ENCODE measurements around the gene SACM1L. TPM values are rescaled to one million over a fixed set of nuclear protein-coding genes. Genes with fewer than 3 reads are reported as not detected.

Gene SACM1L, protein sequence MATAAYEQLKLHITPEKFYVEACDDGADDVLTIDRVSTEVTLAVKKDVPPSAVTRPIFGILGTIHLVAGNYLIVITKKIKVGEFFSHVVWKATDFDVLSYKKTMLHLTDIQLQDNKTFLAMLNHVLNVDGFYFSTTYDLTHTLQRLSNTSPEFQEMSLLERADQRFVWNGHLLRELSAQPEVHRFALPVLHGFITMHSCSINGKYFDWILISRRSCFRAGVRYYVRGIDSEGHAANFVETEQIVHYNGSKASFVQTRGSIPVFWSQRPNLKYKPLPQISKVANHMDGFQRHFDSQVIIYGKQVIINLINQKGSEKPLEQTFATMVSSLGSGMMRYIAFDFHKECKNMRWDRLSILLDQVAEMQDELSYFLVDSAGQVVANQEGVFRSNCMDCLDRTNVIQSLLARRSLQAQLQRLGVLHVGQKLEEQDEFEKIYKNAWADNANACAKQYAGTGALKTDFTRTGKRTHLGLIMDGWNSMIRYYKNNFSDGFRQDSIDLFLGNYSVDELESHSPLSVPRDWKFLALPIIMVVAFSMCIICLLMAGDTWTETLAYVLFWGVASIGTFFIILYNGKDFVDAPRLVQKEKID
- total RNA-seq (10 to 100 TPM; 60.8 to 93.8 (median 70.5) TPM), polyA plus RNA-seq (10 to 100 TPM; 21.1 to 38.0 TPM), total RNA-seq (72.8 reads per million, percentile 79 among the genes with 10 or more reads in this experiment)

DNA sequence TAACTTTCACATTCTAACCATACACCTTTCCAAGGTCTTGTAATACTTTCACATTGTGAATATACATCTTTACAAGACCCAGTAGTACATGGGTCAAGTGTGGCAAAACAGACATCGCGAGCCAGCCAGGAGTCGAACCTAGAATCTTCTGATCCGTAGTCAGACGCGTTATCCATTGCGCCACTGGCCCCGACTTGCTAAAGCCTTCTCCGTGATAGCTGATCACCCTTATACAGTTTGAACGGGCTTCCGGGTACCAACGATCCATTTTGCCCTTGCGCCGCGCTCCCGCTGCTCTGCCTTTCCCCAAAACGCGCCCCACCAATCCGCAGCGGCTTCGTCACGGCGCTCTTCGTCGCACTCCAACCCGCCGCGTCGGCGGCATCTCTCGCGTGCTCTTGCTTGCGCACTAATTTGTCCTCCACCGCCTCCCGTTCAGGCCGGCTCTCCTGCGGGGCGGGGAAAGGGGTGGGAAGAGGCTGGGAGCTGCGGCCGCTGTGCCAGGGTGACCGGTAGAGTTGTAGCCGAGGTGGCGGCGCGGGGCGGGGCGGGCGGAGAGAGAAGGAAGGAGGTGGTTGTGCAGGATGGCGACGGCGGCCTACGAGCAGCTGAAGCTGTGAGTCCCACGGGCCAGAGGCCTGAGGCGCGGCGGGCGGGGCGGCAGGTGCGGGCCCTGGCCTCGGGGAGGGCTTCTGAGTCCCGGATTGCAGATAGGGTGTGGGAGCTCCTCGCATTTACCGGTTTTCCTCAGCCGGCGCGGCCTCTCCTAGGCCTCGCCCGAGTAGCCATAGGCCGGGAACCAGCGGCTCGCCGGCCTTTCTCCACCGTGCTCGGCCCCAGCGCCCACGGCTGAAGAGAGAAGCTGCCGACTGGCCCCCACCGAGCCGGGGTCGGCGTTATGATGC is at the start of gene SACM1L:
SACM1L (plus strand) TSS at position 515 of the 905 bp plus-strand sequence; CDS start at position 585, 70 bp downstream.
- Histone ChIP-seq H3K9me3 (ENCODE audit: control insufficient read depth in 2 of 3, low read length in 3 of 3) (no peaks in the 10 kb centered on the region), H3K27me3 (ENCODE audit: control insufficient read depth in 2 of 2, insufficient read depth in 2 of 2, low read length in 2 of 2) (no peaks in the 10 kb centered on the region), H3K4me1 (ENCODE audit: control insufficient read depth in 2 of 2, insufficient read depth in 2 of 2, low read length in 2 of 2) (peaks cover 38 to 39% of the 10 kb centered on the region in 2 donors), H3K4me3 (ENCODE audit: low read length) (peak within 1 kb of the TSS; percentile 80), H3K27ac (ENCODE audit: low read depth, low read length) (peak within 1 kb of the TSS; percentile 96), H3K36me3 (ENCODE audit: control insufficient read depth in 2 of 3, insufficient read depth in 3 of 3, low read length in 3 of 3) (peaks cover 0 to 8% (median 7%) of the 10 kb centered on the region in 3 experiments)
- ChIA-PET POLR2A (interaction anchor here (0.7 to 3.8 kb wide), 14 partner anchors 9 to 713 kb away, joined by 3 to 31 read pairs (median 4); partner anchors contain the start of genes EXOSC7, LARS2 and ZDHHC3), CTCF (interaction anchor here (1.4 to 4.3 kb wide), 2 partner anchors 16 to 28 kb away, joined by 4 to 22 read pairs; no protein-coding TSS in a partner anchor)
- Mint-ChIP-seq H3K4me1 (peaks cover 40 to 74% (median 67%) of the 10 kb centered on the region in 7 donors), H3K9me3 (peaks cover 0 to 9% (median 0%) of the 10 kb centered on the region in 11 donors), H3K27ac (peak within 1 kb of the TSS; percentile 96 to 100 (median 99)), H3K36me3 (peaks cover 8 to 25% (median 15%) of the 10 kb centered on the region in 5 donors), H3K4me3 (peak within 1 kb of the TSS; percentile 87 to 98 (median 95)), H3K27me3 (peaks cover 0 to 5% (median 0%) of the 10 kb centered on the region in 5 donors)
- intact Hi-C loops (cut with micrococcal nuclease): loop anchor here (1.0 to 10.0 kb wide), 13 partner anchors 12 to 1350 kb away; partner anchors contain the start of genes FYCO1 (in 2 of the 2), LARS2 (in 2 of the 2), LZTFL1 (in 2 of the 2) and CCDC12 (in 1 of the 2)
- ATAC-seq: peak; percentile 90
- peak; percentile 84 to 97 (median 95) for DNase-seq

DNA sequence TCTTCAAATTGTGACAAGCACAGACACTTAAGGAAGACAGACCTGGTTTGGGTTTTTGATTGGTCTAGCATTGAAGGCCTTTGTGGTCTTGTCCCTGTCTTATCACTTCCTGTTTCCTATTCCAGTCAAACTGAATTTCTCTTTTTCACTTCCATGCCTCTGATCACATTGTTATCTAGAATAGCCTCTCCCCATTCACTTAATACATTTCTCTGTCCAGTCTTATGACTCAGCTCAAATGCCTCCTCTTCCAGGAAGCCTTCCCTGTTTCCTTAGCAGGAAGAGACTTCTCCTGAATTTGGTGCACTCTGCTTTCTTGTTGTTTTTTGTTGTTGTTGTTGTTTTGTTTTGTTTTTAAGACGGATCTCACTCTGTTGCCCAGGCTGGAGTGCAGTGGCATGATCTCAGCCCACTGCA is 49.1 kb upstream of the SACM1L start:
- Mint-ChIP-seq H3K27ac (peak overlapping the region in 2 of 9 donors; percentile 16 to 51), H3K36me3 (peaks cover 0 to 33% (median 12%) of the 10 kb centered on the region in 5 donors), H3K4me3 (no peak overlapping the region), H3K9me3 (peaks cover 0 to 2% (median 0%) of the 10 kb centered on the region in 11 donors), H3K27me3 (no peaks in the 10 kb centered on the region), H3K4me1 (peaks cover 0 to 16% (median 9%) of the 10 kb centered on the region in 7 donors)
- Histone ChIP-seq H3K27ac (ENCODE audit: low read depth, low read length) (no peak overlapping the region), H3K4me1 (ENCODE audit: control insufficient read depth in 2 of 2, insufficient read depth in 2 of 2, low read length in 2 of 2) (no peaks in the 10 kb centered on the region), H3K36me3 (ENCODE audit: control insufficient read depth in 2 of 3, insufficient read depth in 3 of 3, low read length in 3 of 3) (peaks cover 0 to 23% (median 0%) of the 10 kb centered on the region in 3 experiments), H3K27me3 (ENCODE audit: control insufficient read depth in 2 of 2, insufficient read depth in 2 of 2, low read length in 2 of 2) (no peaks in the 10 kb centered on the region), H3K9me3 (ENCODE audit: control insufficient read depth in 2 of 3, low read length in 3 of 3) (no peaks in the 10 kb centered on the region), H3K4me3 (ENCODE audit: low read length) (no peak overlapping the region)
- ChIA-PET CTCF (no interaction called here), POLR2A (no interaction called here)
- intact Hi-C loops (cut with micrococcal nuclease): no loop called here
- ATAC-seq (no peak), DNase-seq (no peak)

DNA sequence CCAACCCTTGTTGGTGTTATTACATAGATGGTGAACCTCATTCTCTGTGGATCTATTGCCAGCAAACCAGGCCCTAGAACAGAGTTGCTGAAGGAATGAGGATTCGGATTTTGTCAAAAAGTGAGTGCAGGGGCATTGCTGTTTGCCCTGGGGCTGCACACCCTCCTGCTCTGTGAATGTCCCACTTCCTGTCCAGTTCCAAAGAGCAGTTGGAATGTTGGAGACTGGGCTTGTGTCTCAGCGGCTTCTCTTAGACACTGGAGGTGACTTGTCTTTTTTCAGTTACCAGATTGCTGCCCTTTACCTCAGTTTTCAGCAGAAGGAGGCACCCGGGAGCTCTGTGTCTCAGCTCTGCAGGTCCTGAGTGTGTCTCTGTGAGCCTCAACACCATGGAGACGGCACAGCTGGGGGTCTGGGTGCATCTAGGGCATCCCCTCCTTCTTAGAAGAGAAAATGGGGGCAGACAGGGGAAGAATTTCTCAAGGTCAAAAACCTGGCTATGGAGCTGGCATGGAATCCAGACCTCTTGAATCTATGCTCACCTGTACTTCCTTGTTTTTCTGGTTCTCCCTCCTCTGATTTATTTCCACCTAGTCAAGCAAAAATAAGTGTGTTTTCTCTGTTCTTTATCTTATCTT is 48.4 kb upstream of the SACM1L start:
- no peak overlapping the region for H3K4me3 Mint-ChIP-seq
- DNase-seq (no peak), ATAC-seq (no peak)
- no peak overlapping the region for H3K27ac ChIP-seq (ENCODE audit: low read depth, low read length)
- H3K9me3 ChIP-seq (ENCODE audit: control insufficient read depth in 2 of 3, low read length in 3 of 3): no peaks in the 10 kb centered on the region
- peak overlapping the region in 1 of 9 donors; percentile 69 for H3K27ac Mint-ChIP-seq
- H3K36me3 Mint-ChIP-seq: peaks cover 0 to 32% (median 15%) of the 10 kb centered on the region in 5 donors
- peaks cover 0 to 16% (median 6%) of the 10 kb centered on the region in 7 donors for H3K4me1 Mint-ChIP-seq
- POLR2A ChIA-PET: no interaction called here
- no peaks in the 10 kb centered on the region for H3K27me3 ChIP-seq (ENCODE audit: control insufficient read depth in 2 of 2, insufficient read depth in 2 of 2, low read length in 2 of 2)
- H3K27me3 Mint-ChIP-seq: no peaks in the 10 kb centered on the region
- CTCF ChIA-PET: interaction anchor here (1.9 kb wide), 1 partner anchor 19 kb away, joined by 6 read pairs; no protein-coding TSS in a partner anchor
- H3K4me3 ChIP-seq (ENCODE audit: low read length): no peak overlapping the region
- no peaks in the 10 kb centered on the region for H3K4me1 ChIP-seq (ENCODE audit: control insufficient read depth in 2 of 2, insufficient read depth in 2 of 2, low read length in 2 of 2)
- peaks cover 0 to 2% (median 0%) of the 10 kb centered on the region in 11 donors for H3K9me3 Mint-ChIP-seq
- peaks cover 0 to 25% (median 0%) of the 10 kb centered on the region in 3 experiments for H3K36me3 ChIP-seq (ENCODE audit: control insufficient read depth in 2 of 3, insufficient read depth in 3 of 3, low read length in 3 of 3)
- intact Hi-C loops (cut with micrococcal nuclease): no loop called here

DNA sequence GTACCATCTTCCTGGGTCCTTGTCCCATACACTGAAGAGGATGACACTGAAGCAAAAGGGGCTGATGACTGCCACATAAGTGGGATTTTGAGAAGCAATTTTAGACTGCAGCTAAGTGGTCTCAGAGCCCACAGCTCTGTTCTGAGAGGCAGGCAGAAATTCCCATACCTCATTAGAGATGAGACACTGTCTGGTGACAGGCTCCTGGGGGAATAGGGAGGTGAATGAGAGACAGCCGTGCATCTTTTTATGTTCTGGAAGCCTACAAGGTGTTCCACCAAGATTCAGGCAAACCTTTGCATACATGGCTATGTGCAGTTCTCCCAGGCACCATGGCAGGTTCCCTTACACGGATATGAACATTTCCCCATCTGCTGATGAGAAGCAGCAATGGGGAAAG is 47.4 kb upstream of the SACM1L start:
- peaks cover 0 to 16% (median 0%) of the 10 kb centered on the region in 3 experiments for H3K36me3 ChIP-seq (ENCODE audit: control insufficient read depth in 2 of 3, insufficient read depth in 3 of 3, low read length in 3 of 3)
- no peaks in the 10 kb centered on the region for H3K27me3 ChIP-seq (ENCODE audit: control insufficient read depth in 2 of 2, insufficient read depth in 2 of 2, low read length in 2 of 2)
- peaks cover 0 to 2% (median 0%) of the 10 kb centered on the region in 11 donors for H3K9me3 Mint-ChIP-seq
- no peak overlapping the region for H3K4me3 Mint-ChIP-seq
- no peaks in the 10 kb centered on the region for H3K4me1 ChIP-seq (ENCODE audit: control insufficient read depth in 2 of 2, insufficient read depth in 2 of 2, low read length in 2 of 2)
- H3K27ac Mint-ChIP-seq: no peak overlapping the region
- intact Hi-C loops (cut with micrococcal nuclease): no loop called here
- ChIA-PET CTCF (interaction anchor here (1.9 kb wide), 1 partner anchor 18 kb away, joined by 6 read pairs; no protein-coding TSS in a partner anchor), POLR2A (interaction anchor here (0.9 kb wide), 1 partner anchor 15 kb away, joined by 3 read pairs; no protein-coding TSS in a partner anchor)
- DNase-seq (no peak), ATAC-seq (no peak)
- H3K27ac ChIP-seq (ENCODE audit: low read depth, low read length): no peak overlapping the region
- no peak overlapping the region for H3K4me3 ChIP-seq (ENCODE audit: low read length)
- H3K36me3 Mint-ChIP-seq: peaks cover 0 to 24% (median 11%) of the 10 kb centered on the region in 5 donors
- H3K9me3 ChIP-seq (ENCODE audit: control insufficient read depth in 2 of 3, low read length in 3 of 3): no peaks in the 10 kb centered on the region
- H3K4me1 Mint-ChIP-seq: peaks cover 0 to 16% (median 6%) of the 10 kb centered on the region in 7 donors
- H3K27me3 Mint-ChIP-seq: no peaks in the 10 kb centered on the region

DNA sequence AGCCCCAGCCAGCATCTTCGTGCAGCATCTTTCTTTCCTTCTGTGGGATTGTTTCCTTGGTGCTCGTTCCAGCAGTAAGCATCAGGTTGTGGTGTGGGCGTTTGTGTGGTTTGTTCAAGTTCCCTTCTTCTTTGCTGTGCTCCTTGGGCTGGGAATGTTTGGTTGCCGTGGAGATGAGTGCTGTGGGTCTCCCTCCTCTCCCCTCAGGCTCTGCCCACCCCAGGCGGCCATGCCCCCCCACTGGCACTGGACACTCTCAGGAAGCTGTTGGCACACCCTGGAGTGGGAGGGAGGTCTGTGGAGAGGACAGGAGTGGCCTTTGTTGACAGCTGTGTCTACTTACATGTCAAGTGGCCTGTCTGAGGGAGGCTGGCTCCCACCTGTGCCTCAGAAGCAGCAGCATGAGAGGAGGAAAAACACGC is 46.5 kb upstream of the SACM1L start:
- H3K27ac Mint-ChIP-seq: no peak overlapping the region

More for the DNA sequence above, 46.5 kb upstream of the SACM1L start:
- Mint-ChIP-seq H3K27me3 (no peaks in the 10 kb centered on the region), H3K4me1 (peaks cover 0 to 17% (median 8%) of the 10 kb centered on the region in 7 donors), H3K36me3 (peaks cover 6 to 24% (median 15%) of the 10 kb centered on the region in 5 donors), H3K4me3 (no peak overlapping the region), H3K9me3 (peaks cover 0 to 2% (median 0%) of the 10 kb centered on the region in 11 donors)
- ATAC-seq: no peak
- no peaks in the 10 kb centered on the region for H3K27me3 ChIP-seq (ENCODE audit: control insufficient read depth in 2 of 2, insufficient read depth in 2 of 2, low read length in 2 of 2)
- CTCF ChIA-PET: no interaction called here
- no peaks in the 10 kb centered on the region for H3K4me1 ChIP-seq (ENCODE audit: control insufficient read depth in 2 of 2, insufficient read depth in 2 of 2, low read length in 2 of 2)
- POLR2A ChIA-PET: no interaction called here
- H3K27ac ChIP-seq (ENCODE audit: low read depth, low read length): no peak overlapping the region
- peaks cover 0 to 15% (median 0%) of the 10 kb centered on the region in 3 experiments for H3K36me3 ChIP-seq (ENCODE audit: control insufficient read depth in 2 of 3, insufficient read depth in 3 of 3, low read length in 3 of 3)
- no peaks in the 10 kb centered on the region for H3K9me3 ChIP-seq (ENCODE audit: control insufficient read depth in 2 of 3, low read length in 3 of 3)
- no peak overlapping the region for H3K4me3 ChIP-seq (ENCODE audit: low read length)
- DNase-seq: no peak
- intact Hi-C loops (cut with micrococcal nuclease): no loop called here
